Left hindlimb (tissue), 1 donor: ENCODE results near the gene ATG10.

Experiments used
- DNase-seq: peaks from one replicate; pipeline ENCODE4 v3.0.0-alpha.2; 2018

ATG10 gene

GRCh38 chr5:82285206-82285605 lies 313.4 kb downstream of the ATG10 start:
- no peak for DNase-seq

GRCh38 chr5:82287625-82288024 lies 315.8 kb downstream of the ATG10 start:
- no peak for DNase-seq

- DNase-seq: no peak
These were observed 318.2 kb downstream of the ATG10 start for GRCh38 chr5:82290005-82290404.

GRCh38 chr5:82290908-82291307 lies 319.1 kb downstream of the ATG10 start:
- no peak for DNase-seq

- DNase-seq: no peak
These were observed 319.6 kb downstream of the ATG10 start for GRCh38 chr5:82291420-82291819.

DNA sequence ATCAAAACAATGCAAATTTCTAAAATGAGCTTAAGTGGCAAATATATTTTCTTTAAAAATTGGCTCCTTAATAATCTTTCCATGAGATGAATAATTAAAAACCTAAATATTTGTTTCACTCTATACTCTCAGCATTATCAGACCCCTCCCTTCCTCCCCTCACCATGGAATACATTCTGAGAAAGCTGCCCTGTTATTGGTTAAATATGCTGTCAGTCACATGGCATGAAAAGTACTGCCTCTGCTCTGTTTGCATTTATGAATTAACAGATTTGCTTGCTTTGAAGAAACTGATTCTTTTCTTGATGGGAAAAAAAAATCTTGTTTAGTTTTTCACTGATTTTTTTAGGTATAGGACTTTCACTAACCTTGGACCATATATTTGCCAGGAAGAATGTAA lies 323.3 kb downstream of the ATG10 start:
- no peak for DNase-seq

DNA sequence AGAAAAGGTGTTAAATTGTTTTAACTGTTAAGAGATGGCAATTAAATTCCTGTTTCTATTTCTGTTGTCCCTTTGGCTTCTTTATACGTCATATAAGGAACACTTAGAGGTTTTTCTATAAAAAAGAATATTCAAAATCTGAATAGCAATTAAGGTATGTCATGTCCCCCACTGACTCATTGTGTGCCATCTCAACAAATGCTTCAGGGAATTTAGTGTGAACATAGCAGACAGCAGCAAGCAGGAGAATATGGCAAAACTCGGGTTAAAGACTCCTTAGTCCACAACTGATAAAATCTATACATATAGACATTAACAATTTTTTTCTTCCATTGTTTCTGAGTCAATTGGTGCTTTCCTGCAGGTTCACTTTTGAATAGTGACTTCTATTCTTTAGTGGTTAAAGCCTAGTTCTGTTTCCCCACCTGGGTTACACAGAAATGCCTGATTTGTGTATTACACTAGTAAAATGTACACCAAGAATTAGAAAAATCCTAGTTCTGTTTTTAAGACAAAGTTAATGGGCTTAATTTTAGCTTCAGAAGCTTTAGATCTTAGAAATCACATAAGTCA lies 324.2 kb downstream of the ATG10 start:
- DNase-seq: no peak

- no peak for DNase-seq
These were observed 325.1 kb downstream of the ATG10 start for GRCh38 chr5:82296929-82297328.

- no peak for DNase-seq
These were observed 325.9 kb downstream of the ATG10 start for GRCh38 chr5:82297711-82298110.

DNA sequence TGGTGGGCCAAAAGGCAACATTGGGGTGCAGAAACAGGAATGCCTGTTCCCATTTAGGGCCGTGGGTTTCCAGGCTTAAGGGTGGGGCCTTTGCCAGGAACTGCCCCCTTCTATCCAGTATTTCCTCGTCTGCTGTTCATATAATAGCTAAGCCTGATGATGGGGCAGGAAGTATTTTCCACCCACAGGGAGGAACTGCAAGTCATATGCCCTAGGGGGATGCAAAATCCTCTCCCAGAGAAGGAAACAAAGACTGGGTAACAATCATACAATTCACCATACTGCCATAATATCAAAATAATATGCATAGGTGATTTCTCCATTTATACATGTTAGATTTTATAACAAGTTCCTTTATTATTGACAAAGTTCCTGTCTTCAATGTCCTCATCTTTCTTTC lies 326.8 kb downstream of the ATG10 start:
- no peak for DNase-seq

- DNase-seq: no peak
These were observed 329.4 kb downstream of the ATG10 start for GRCh38 chr5:82301190-82301589.
